GM19099 (cell line): ENCODE data around the gene MS4A4A.

Source experiments
- POLR2A ChIP-seq: IDR thresholded peaks from 3 replicates; pipeline ENCODE4 v1.6.1; 2011; ENCODE audit warnings: low read depth; ENCODE audit not compliant: insufficient read length; ENCODE audit errors: extremely low read depth

The MS4A4A gene

GRCh38 chr11:60280412-60280811 lies at the start of gene MS4A4A:
Gene MS4A4A, plus strand, starts transcription at chr11:60280666. Its CDS starts 10 bp downstream, at chr11:60280676.
- TF ChIP-seq POLR2A, result no peak

GRCh38 chr11:60230681-60231080 lies 49.8 kb upstream of the MS4A4A start:
- no peak for TF ChIP-seq POLR2A

GRCh38 chr11:60235321-60235720 lies 45.1 kb upstream of the MS4A4A start:
- TF ChIP-seq POLR2A, result no peak

GRCh38 chr11:60240662-60241061 lies 39.8 kb upstream of the MS4A4A start:
- no peak for TF ChIP-seq POLR2A

GRCh38 chr11:60241786-60242185 lies 38.7 kb upstream of the MS4A4A start:
- TF ChIP-seq POLR2A, result no peak

- no peak for TF ChIP-seq POLR2A
Observed at GRCh38 chr11:60242740-60243239, 37.7 kb upstream of the MS4A4A start, which contains the start of gene MS4A4E. Gene MS4A4E, minus strand, starts transcription at chr11:60243137. Its CDS starts 13,082 bp downstream, at chr11:60230055.

- TF ChIP-seq POLR2A, result no peak
Observed at GRCh38 chr11:60251485-60252212, 28.8 kb upstream of the MS4A4A start.

- no peak for TF ChIP-seq POLR2A
Observed at GRCh38 chr11:60252213-60253108, 28.0 kb upstream of the MS4A4A start.

- no peak for TF ChIP-seq POLR2A
Observed at GRCh38 chr11:60257956-60258722, 22.3 kb upstream of the MS4A4A start.

GRCh38 chr11:60261014-60261413 lies 19.5 kb upstream of the MS4A4A start:
- TF ChIP-seq POLR2A, result no peak

GRCh38 chr11:60263402-60263801 lies 17.1 kb upstream of the MS4A4A start:
- no peak for TF ChIP-seq POLR2A

- no peak for TF ChIP-seq POLR2A
Observed at GRCh38 chr11:60264644-60265043, 15.8 kb upstream of the MS4A4A start.

GRCh38 chr11:60265373-60266214 lies 14.9 kb upstream of the MS4A4A start:
- TF ChIP-seq POLR2A, result no peak

- TF ChIP-seq POLR2A, result no peak
Observed at GRCh38 chr11:60274416-60274815, 6.0 kb upstream of the MS4A4A start.
